Measurements from ENCODE around the gene FURIN. TPM values are rescaled to one million over a fixed set of nuclear protein-coding genes. Genes with fewer than 3 reads are reported as not detected.
A peak's percentile ranks its signal among the peaks of the same experiment; 100 is the strongest.

Gene FURIN
- total and polyA plus RNA-seq, 2 of the 4 experiments (the other 2 are of a cell fraction): 34.8 to 54.3 TPM

GRCh38 chr15:90873488-90873997 is 5.2 kb downstream of the FURIN start (continued):
- TF ChIP-seq ELK1 (IDR thresholded peaks at IDR 0.05; ENCODE audit: borderline replicate concordance, low read depth, low read length): no peak
- TF ChIP-seq MAFK (IDR thresholded peaks at IDR 0.05; ENCODE audit: low read depth, low read length): no peak
- no peak for TF ChIP-seq POLR2A (IDR thresholded peaks at IDR 0.05; ENCODE audit: low read depth, low read length)

GRCh38 chr15:90873998-90874605 is 5.7 kb downstream of the FURIN start:
- CTCF ChIA-PET: no interaction called here
- peak overlapping the region; percentile 27; the same call in 1 of the 2 replicates for H3K9ac ChIP-seq (ENCODE audit: low read depth, low read length)
- dilution Hi-C loops (cut with HindIII; ENCODE audit: low sequenced_read_pairs, unreplicated experiment): no loop called here

More at GRCh38 chr15:90873998-90874605, 5.7 kb downstream of the FURIN start:
- Histone ChIP-seq H2BK20ac (ENCODE audit: low read depth, low read length) (no peak overlapping the region), H3K14ac (replicated peaks; ENCODE audit: low read depth, low read length) (peak overlapping the region; percentile 37; the same call in 1 of the 2 replicates), H3K4me3 (ENCODE audit: insufficient read depth, low read depth, low read length) (no peak overlapping the region), H2BK15ac (ENCODE audit: low read depth, low read length) (no peak overlapping the region), H3K18ac (ENCODE audit: low read depth, low read length) (no peak overlapping the region), H2AK9ac (replicated peaks; ENCODE audit: low read depth, low read length, poor library complexity) (peak overlapping the region; percentile 4), H3K36me3 (ENCODE audit: control insufficient read depth, insufficient read depth, low read length) (peaks cover 33% of the 10 kb centered on the region), H3K4ac (ENCODE audit: low read depth, low read length) (peak overlapping the region; percentile 13; the same call in 1 of the 2 replicates), H3K4me2 (ENCODE audit: low read depth, low read length) (peak overlapping the region; percentile 25; the same call in 1 of the 2 replicates), H3K56ac (ENCODE audit: extremely low read depth, insufficient read depth, low read length) (no peak overlapping the region), H2BK120ac (ENCODE audit: low read depth, low read length) (no peak overlapping the region), H4K20me1 (ENCODE audit: insufficient read depth, low read length) (peaks cover 20% of the 10 kb centered on the region), H2AFZ (replicated peaks; ENCODE audit: low read length, poor library complexity) (no peak overlapping the region), H3K9me3 (ENCODE audit: control insufficient read depth, insufficient read depth, low read length) (no peaks in the 10 kb centered on the region), H4K91ac (ENCODE audit: insufficient read depth, low read depth, low read length) (no peak overlapping the region), H2AK5ac (ENCODE audit: low read depth, low read length) (peak overlapping the region; percentile 68), H4K5ac (ENCODE audit: low read depth, low read length) (no peak overlapping the region), H3K27me3 (ENCODE audit: control insufficient read depth, insufficient read depth, low read length) (no peaks in the 10 kb centered on the region), H3K4me1 (ENCODE audit: control insufficient read depth, insufficient read depth, low read length) (peaks cover 32% of the 10 kb centered on the region), H3K23ac (ENCODE audit: low read depth, low read length) (peak overlapping the region; percentile 1; the same call in 1 of the 2 replicates), H3K9me1 (ENCODE audit: insufficient read depth, low read length) (peaks cover 6% of the 10 kb centered on the region), H4K8ac (ENCODE audit: low read depth in 2 of 2, low read length in 2 of 2) (no peak overlapping the region), H3K27ac (ENCODE audit: insufficient read depth, low read length) (0 out of 2 replicates have a peak overlapping the region, but pooled peaks have one; percentile 10), H3K79me1 (ENCODE audit: low read depth in 1 of 2, low read length in 2 of 2) (peaks cover 17 to 61% of the 10 kb centered on the region in 2 experiments), H2BK5ac (ENCODE audit: low read depth, low read length, poor library complexity, severe bottlenecking) (no peak overlapping the region)
- peak; percentile 90 for TF ChIP-seq CEBPB (IDR thresholded peaks at IDR 0.05; ENCODE audit: low read depth, low read length)
- no peak for TF ChIP-seq MXI1 (IDR thresholded peaks at IDR 0.05; ENCODE audit: borderline replicate concordance, low read depth, low read length)
- no peak for TF ChIP-seq POLR2A (IDR thresholded peaks at IDR 0.05; ENCODE audit: low read depth, low read length)
- TF ChIP-seq BHLHE40 (IDR thresholded peaks at IDR 0.05; ENCODE audit: low read depth, low read length): no peak
- in situ Hi-C loops (cut with MboI; ENCODE audit: low sequenced_read_pairs): no loop called here
- BruUV-seq (replicated peaks): no TSS peak
- POLR2A ChIA-PET (ENCODE audit: unreplicated experiment): no interaction called here
- WGBS, 2 experiments (ENCODE audit: extremely low coverage in 2 of 2, insufficient read length in 1 of 2): 41% methylated on average over 6 of the region's 15 CpGs; no CpG with 5 or more reads in 1 of the 2 experiments
- intact Hi-C loops (cut with micrococcal nuclease): loop anchor here (5.0 kb wide), 2 partner anchors 157 to 227 kb away; partner anchors contain the start of gene BLM
- ATAC-seq (ENCODE audit: low read depth) (no peak), DNase-seq (no peak)

Measured in IMR-90 (cell line).